IPS-18a (cell line): ENCODE data around the gene DMXL1.

Experiments
- H3K27ac ChIP-seq: one replicate; pipeline ENCODE4 v1.5.1; 2013; ENCODE audit warnings: low read length
- H3K27me3 ChIP-seq: one replicate; pipeline ENCODE4 v1.6.1; 2013; ENCODE audit warnings: mild to moderate bottlenecking, low read length; ENCODE audit not compliant: control insufficient read depth, insufficient read depth
- H3K36me3 ChIP-seq: one replicate; pipeline ENCODE4 v1.6.1; 2013; ENCODE audit warnings: low read depth, low read length; ENCODE audit not compliant: control insufficient read depth
- H3K4me1 ChIP-seq: one replicate; pipeline ENCODE4 v1.6.1; 2013; ENCODE audit warnings: low read depth, low read length; ENCODE audit not compliant: control insufficient read depth
- H3K4me3 ChIP-seq: one replicate; pipeline ENCODE4 v1.5.1; 2013; ENCODE audit warnings: low read length
- H3K9ac ChIP-seq: one replicate; pipeline ENCODE4 v1.6.1; 2013; ENCODE audit warnings: mild to moderate bottlenecking, low read length, moderate library complexity
- H3K9me3 ChIP-seq: one replicate; pipeline ENCODE4 v1.6.1; 2013; ENCODE audit warnings: low read depth, low read length; ENCODE audit not compliant: control insufficient read depth

DMXL1 gene

DNA sequence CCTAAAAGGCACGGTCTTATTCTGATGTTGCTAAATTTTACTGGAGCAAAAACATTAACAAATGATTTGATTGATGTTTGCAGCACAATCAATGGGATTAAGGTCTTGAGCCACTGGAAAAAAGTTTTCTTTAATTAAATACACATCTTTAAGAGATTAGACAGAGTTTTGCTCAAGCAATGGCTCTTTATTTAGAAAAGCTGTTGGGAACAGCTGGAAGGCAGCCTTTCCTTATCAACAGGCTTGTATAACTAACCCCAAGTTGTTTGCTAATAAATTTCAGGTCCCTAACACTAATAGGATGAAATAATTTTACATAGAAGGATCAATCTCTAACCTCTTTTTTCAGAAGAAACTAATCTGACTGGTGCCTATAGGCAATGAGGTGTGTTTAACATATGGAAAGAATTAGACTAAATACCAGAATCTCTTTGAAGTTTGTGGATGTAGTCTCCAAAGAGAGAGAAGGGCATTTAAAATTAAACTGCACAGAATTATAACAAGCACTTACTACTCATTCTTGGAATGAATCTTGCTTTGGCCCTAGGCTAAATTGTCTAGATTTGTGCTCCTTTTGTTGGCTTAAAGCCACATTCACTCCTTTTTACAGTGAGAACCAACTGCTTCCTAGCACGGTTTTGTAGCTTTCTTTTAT lies 217.6 kb downstream of the DMXL1 start:
- Histone ChIP-seq H3K27ac (no peak overlapping the region), H3K9me3 (no peaks in the 10 kb centered on the region), H3K4me1 (peaks cover 19% of the 10 kb centered on the region), H3K27me3 (no peaks in the 10 kb centered on the region), H3K4me3 (no peak overlapping the region), H3K36me3 (no peaks in the 10 kb centered on the region), H3K9ac (no peak overlapping the region)

DNA sequence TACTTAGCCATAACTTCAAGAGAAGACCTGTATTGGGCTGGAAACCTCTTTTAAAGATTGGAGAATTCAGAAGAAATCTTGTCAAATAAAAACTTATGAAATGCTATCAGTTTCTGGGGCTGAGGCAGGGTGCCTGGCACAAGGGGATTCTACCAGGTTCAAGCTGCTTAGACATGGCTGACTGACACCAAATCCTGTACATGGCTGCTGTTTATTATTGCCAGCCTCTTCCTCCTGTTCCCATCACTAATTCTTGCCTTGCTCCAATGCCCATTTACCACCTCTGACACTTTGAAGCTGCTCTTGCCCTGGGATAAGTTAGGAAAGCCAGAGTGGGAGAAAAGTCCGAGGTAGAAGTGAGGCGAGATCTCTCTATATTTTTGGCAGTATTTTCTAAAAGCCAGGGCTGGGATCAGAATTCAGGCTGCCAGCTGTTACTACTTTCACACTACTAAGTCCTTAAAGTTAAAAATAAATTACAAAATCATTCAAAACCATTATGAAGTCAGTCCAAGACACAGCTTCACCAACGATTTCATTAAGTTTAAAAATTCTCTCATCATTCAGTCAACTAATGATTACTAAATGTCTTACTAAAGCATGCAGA lies 218.7 kb downstream of the DMXL1 start:
- no peak overlapping the region for H3K9ac ChIP-seq
- peaks cover 19% of the 10 kb centered on the region for H3K4me1 ChIP-seq
- no peaks in the 10 kb centered on the region for H3K27me3 ChIP-seq
- no peaks in the 10 kb centered on the region for H3K36me3 ChIP-seq
- no peak overlapping the region for H3K27ac ChIP-seq
- no peak overlapping the region for H3K4me3 ChIP-seq
- H3K9me3 ChIP-seq: no peaks in the 10 kb centered on the region

DNA sequence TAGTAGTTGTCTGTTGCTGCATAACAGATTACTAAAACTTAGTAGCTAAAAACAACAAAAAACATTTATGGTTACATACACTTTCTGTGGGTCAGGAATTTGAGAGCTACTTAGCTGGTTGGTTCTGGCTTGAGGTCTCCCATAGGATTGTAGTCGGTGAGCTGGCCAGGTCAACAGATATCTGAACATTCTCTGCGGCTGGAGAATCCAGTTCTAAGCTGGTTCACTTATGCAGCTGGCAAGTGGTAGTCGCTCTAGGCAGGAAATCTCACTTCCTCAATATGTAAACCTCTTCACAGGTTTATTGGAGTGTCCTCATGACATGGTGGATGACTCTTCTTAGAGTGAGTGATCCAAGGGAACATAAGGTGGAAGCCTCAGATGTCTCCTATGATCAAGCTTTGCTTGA lies 219.3 kb downstream of the DMXL1 start:
- H3K27me3 ChIP-seq: no peaks in the 10 kb centered on the region
- no peak overlapping the region for H3K27ac ChIP-seq
- H3K9me3 ChIP-seq: no peaks in the 10 kb centered on the region
- no peak overlapping the region for H3K4me3 ChIP-seq
- H3K9ac ChIP-seq: no peak overlapping the region
- peaks cover 19% of the 10 kb centered on the region for H3K4me1 ChIP-seq
- H3K36me3 ChIP-seq: no peaks in the 10 kb centered on the region

- Histone ChIP-seq H3K27me3 (no peaks in the 10 kb centered on the region), H3K9me3 (no peaks in the 10 kb centered on the region), H3K36me3 (no peaks in the 10 kb centered on the region), H3K9ac (no peak overlapping the region), H3K4me1 (peaks cover 19% of the 10 kb centered on the region), H3K4me3 (no peak overlapping the region), H3K27ac (no peak overlapping the region)
Observed at GRCh38 chr5:119290607-119291006, 219.7 kb downstream of the DMXL1 start.

GRCh38 chr5:119291056-119291455 lies 220.2 kb downstream of the DMXL1 start:
- H3K9ac ChIP-seq: no peak overlapping the region
- H3K36me3 ChIP-seq: no peaks in the 10 kb centered on the region
- no peak overlapping the region for H3K27ac ChIP-seq
- H3K4me3 ChIP-seq: no peak overlapping the region
- H3K27me3 ChIP-seq: no peaks in the 10 kb centered on the region
- H3K4me1 ChIP-seq: peaks cover 19% of the 10 kb centered on the region
- H3K9me3 ChIP-seq: no peaks in the 10 kb centered on the region

- Histone ChIP-seq H3K9me3 (no peaks in the 10 kb centered on the region), H3K27me3 (no peaks in the 10 kb centered on the region), H3K9ac (no peak overlapping the region), H3K36me3 (no peaks in the 10 kb centered on the region), H3K4me3 (no peak overlapping the region), H3K27ac (no peak overlapping the region), H3K4me1 (peaks cover 19% of the 10 kb centered on the region)
Observed at GRCh38 chr5:119291877-119292276, 221.0 kb downstream of the DMXL1 start.

DNA sequence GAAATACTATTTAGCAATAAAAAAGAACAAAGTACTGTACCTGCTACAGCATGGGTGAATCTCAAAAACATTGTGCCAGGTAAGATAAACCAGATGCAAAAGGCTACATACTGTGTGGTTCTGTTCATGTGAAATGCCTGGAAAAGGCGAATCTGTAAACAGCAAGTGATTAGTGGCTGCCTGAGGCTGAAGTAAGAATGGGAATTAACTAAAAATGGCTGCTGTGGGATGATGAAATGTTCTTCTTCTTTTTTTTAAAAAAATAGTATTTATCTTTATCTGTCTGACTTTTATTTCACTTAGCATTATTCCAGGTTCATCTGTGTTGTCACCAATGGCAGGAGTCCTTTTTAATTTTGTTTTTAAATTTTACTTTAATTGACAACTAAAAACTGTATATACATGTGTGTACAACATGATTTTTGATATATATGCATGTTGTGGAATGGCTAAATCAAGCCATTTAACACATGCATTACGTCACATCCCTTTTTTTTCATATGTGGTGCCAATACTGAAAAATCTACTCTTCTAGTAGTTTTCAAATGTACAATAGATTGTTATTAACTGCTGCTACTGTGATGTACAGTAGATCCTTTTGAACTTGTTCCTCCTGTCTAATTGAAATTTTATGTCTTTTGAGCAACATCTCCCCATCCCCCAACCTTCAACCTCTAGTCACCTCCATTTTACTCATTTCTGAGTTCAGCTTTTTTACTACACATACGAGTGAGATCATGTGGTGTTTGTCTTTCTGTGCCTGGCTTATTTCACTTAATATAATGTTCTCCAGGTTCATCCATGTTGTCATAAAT lies 222.0 kb downstream of the DMXL1 start:
- Histone ChIP-seq H3K36me3 (no peaks in the 10 kb centered on the region), H3K27ac (no peak overlapping the region), H3K27me3 (no peaks in the 10 kb centered on the region), H3K4me3 (no peak overlapping the region), H3K9ac (no peak overlapping the region), H3K9me3 (no peaks in the 10 kb centered on the region), H3K4me1 (peaks cover 19% of the 10 kb centered on the region)

GRCh38 chr5:119293516-119293829 lies 222.6 kb downstream of the DMXL1 start:
- Histone ChIP-seq H3K27me3 (no peaks in the 10 kb centered on the region), H3K9ac (no peak overlapping the region), H3K9me3 (no peaks in the 10 kb centered on the region), H3K36me3 (no peaks in the 10 kb centered on the region), H3K27ac (no peak overlapping the region), H3K4me3 (no peak overlapping the region), H3K4me1 (peaks cover 19% of the 10 kb centered on the region)
